ENCODE results near the gene KIF16B.

Gene KIF16B

DNA sequence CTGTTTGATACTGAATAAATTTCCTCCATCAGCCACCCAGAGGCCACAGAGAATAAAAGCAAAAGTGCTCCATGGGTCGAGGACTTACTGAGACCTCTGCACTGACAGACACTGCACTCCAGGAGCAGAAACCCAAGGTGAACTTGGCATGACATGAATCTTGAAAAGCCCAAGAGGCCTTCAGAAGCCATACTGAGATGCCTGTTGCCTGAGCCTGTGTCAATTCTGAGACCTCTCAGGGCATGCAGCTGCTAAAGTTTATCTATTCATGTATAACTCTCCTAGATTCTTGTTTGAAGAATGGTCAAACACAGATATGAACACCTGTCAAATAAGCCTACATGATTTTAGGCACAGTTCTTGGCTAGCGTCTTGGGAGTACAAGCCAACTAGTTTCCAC, 145.7 kb downstream of the KIF16B start:
- DNase-seq: no peak

- DNase-seq: no peak
Observed at GRCh38 chr20:16424780-16425179, 148.5 kb downstream of the KIF16B start.

DNA sequence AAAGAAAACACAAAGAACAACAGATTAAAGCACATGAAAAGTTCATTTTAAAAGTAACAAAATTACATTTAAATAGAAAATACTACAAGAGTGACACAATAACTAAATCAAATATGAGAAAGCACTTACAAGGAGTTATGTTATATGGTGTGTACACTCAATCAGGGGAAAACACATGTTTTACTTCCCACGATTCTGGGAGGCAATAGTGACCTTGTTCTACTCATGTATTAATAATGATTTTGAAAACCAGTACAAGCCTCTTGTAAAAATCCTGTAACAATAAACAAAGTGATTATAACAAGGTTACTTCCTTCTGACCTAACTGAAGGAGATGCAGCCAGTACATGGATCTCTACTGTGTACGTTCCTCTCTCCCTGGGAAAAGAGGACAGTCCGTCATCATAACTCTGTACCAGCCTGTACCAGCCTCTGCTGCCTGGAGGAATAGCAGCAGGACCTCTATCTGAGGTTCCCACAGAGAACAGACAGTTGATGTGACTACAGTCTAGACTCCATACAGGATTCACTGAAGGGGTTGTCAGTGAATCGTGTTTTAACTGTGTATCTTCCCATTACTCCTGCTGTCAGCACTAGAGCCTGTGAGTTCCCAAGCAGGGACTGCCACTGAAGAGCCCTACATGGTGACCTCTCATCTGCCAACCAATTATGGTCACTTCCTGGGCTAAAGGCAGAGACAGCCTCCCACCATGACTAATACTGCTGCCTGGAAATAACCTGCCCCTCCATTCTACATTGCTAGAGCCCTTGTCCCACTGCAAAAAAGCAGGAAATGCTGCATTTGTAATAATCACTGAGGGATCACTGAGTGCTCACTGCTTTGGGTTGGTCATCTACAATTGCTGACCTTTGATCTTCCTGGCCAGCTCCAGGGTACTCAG, 149.7 kb downstream of the KIF16B start:
- DNase-seq: no peak

- no peak for DNase-seq
Observed at GRCh38 chr20:16419138-16419715, 154.0 kb downstream of the KIF16B start.

- DNase-seq: no peak
Observed at GRCh38 chr20:16418616-16419015, 154.6 kb downstream of the KIF16B start.

- DNase-seq: no peak
Observed at GRCh38 chr20:16417001-16417400, 156.2 kb downstream of the KIF16B start.

DNA sequence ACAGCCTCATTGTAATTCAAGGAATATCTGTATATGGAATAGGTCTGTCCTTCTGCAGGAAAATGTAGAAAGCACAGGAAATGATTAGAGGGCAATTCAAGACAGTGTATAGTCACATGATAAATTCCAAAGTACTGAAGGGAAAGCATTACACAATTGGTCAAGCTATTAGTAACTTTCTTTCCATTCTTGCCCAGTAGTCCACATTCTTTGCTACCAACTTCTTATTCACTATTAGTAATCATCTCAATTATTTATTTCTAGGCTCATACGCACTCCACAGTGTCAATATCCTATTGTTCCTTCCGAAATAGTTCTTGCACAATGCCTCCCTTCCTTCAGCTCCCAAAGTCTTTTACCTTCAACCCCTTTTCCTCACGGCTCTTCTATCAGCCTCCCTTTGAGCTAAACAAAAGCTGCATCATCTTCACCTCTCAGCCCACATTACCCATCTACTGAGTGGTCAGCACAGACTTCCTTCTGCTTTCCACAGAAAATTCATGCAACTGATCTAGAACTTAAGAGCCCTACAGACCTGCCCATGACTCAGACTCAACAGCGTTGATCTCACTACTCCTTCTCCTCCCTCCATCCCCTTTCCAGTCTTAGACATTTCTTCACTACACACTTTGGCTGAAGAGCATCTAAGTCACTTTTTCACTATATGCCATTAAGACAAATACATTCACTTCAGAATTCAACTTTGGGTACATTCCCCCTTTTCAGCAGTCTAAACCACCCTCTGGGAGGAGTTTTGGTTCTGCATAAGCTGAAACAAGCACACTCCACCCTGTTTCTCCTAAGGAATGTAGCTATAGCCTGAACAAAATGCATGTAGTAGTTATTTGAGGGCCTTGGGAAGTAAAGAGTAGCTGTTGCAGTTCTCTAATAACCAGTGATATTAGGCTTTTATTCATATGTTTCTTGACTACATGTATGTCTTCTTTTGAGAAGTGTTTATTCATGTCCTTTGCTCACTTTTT, 157.9 kb downstream of the KIF16B start:
- no peak for DNase-seq

DNA sequence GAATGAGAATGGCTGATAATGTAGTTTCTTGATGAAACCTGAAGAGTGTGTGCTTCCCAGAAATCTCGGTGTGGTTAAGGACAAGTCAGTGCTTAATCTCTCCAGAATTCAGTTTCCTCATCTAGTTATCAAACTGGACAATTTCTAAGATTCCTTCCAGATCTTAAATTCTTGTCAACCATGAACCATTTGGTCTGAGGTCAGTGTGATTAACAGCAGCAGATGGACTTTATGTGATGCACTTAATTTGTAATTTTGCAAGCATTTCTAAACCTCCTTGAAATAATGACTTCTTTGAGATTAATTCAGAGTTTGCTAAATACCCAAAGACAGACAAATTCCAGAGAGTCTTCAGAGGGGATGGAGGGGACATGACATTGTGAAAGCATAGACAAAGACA, 160.3 kb downstream of the KIF16B start:
- DNase-seq: no peak

GRCh38 chr20:16411361-16411760, 161.9 kb downstream of the KIF16B start:
- DNase-seq: no peak

GRCh38 chr20:16410626-16411025, 162.6 kb downstream of the KIF16B start:
- DNase-seq: no peak

GRCh38 chr20:16408981-16409380, 164.3 kb downstream of the KIF16B start:
- no peak for DNase-seq

DNA sequence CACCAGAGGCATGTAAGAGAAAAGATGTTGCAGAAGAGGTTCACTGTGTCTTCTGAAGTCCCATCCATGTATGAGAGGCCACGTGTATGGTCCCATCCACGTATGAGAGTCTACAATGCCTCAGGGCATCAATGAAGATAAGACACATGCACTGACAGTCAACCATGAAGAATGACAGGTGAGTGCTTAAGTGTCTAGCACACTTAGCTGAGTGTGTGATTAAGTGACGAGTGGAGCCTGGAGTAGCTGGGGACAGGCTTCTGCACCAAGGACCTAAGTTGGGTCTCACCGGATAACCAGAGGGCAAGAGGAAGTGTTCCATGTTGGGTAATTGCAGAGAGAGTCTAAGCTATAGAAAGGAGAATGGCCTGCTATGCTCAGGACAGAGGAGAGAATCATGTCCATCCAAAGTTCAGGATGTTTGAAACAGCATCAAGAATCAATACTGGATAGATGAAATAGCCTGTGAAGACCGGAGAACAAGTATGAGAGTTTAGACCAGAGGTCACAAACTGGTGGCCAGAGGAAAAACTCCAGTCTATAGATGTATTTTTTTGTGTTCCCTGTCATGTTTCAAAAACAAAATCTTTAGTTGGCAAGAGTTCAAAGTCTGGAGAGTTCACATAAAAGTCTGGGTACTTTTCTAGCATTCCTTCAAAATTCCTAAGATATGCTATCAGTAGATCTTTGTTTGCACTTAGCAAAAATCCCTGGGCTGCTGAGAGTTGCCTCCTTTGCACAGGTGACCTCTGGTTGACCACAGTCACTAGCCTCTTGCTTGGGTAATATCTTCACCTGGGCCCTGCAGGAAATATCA, 165.8 kb downstream of the KIF16B start:
- no peak for DNase-seq

DNA sequence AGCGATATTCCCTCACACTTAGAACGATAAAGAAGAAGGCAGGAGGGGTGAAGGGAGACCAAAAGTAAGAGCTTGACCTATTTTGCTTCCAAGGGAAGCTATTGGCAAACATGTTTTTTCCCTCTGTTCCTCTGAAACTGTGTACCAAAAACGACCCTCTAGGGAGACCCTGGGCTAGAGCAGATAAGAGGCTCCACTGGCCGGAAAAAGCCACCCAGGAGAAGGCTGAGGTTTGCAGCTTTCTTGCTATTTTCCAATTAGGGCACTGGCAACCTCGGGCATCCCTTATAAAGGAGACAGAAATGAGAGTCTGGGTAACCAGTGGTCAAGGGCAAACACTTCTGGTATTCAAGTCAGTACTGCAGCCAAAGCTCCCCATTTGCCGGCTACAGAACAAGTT, 168.0 kb downstream of the KIF16B start:
- no peak for DNase-seq

DNA sequence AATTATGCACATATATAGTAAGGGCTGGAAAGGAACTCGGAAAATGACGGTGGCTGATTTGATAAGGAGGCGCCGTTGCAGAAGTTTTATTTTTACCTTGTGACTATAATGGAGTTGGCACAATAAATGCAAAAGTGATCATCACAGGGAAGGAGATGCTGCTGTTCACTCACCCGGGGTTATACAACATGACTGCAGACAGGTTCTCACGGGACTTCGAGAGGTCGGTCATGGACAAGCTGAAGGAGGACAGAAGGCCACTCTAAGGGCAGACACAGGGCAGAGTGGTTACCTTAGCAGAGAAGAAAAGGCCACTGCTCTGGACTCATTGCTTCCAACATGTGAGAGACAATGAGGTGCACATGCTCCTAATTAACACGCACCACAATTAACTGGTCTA, 168.6 kb downstream of the KIF16B start:
- no peak for DNase-seq

- no peak for DNase-seq
Observed at GRCh38 chr20:16404171-16404570, 169.1 kb downstream of the KIF16B start.

DNA sequence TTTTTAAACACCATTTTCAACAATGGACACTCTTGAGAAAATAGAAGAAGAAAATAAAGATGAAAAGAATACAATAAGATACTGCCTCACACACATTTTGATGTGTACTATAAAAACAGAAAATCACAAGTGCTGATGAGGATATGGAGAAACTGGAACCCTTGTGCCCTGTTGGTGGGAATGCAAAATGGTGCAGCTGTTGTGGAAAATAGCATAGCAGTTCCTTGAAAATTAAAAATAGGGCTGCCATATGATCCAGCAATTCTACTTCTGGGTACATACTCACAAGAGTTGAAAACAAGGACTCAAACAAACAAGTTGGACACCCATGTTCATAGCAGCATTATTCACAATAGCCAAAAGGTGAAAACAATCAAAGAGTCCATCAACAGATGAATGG, 173.0 kb downstream of the KIF16B start:
- DNase-seq: no peak

- DNase-seq: no peak
Observed at GRCh38 chr20:16399801-16400200, 173.4 kb downstream of the KIF16B start.

DNA sequence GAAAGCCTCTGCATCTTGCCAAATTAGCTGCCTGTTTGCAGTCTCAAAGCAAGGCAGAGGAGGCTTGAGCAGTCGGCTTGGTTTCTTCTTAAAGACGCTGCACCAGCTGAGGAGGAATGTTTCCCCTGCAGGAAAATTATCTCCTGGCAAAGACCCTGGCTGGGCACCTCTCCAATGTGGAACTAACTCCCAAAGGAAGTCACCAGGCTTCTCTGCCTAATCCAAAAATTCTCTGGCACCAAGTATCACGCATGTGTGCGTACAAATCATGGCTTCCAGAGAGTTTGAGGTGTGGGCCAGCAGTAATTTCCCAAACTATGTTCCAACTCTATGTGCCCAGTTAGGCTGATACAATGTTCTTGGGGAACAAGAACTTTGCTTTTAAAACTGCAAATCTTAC, 176.2 kb downstream of the KIF16B start:
- DNase-seq: no peak

GRCh38 chr20:16395366-16395765, 177.9 kb downstream of the KIF16B start:
- DNase-seq: no peak

- DNase-seq: no peak
Observed at GRCh38 chr20:16394784-16395183, 178.5 kb downstream of the KIF16B start.

GRCh38 chr20:16393836-16394235, 179.4 kb downstream of the KIF16B start:
- no peak for DNase-seq

DNA sequence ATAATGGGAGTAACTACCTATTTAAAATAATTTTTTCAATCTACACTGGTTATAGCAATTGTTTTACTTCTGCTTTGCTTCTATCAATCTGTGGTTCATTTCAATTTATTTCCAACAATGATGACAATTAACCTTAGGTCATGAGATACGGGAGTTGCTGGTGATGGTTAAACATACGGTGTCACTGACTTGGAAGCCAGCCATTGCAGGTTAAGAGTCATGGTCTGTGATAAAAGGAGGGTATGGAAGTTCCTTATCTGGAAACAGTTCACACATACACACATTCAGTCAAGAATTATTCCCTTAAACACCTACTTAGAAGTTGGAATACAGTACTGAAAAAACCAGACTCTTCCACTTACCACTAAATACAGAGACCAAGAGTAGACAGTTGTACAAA, 180.0 kb downstream of the KIF16B start:
- no peak for DNase-seq

Data from cerebellar nuclear complex (tissue), 1 donor.